NCI-H146 treated with DMSO at 0.1 percent for 48 hours (cell line): ENCODE results near the gene PLAA.
"Not testable (repeated sequence)": the region's sequence is repeated elsewhere in the genome, so short reads cannot be mapped to it uniquely, and the experiment has no call there.

Experiments
- DNase-seq: peaks from one replicate; lab custom pipeline; 2025; ENCODE audit not compliant: unreplicated experiment; lab: John Stamatoyannopoulos, UW

Gene PLAA

DNA sequence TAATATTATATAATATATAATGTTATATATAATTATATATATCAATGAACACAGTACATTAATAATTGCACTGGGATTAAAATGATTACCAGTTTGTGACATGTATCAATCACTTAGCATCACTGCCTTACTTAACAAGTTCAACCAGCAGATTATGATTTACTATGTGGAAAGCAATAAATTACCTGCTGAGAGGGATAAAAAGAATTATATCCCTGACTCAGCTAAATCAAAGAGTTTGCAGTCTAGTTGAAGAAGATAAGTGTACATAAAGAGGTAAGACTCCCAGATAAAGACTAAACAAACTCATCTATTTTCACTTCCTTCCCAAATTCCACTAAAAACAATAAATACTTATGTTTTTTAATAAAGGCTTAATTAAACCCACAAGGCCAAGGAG lies 11.2 kb downstream of the PLAA start:
- DNase-seq: no peak

DNA sequence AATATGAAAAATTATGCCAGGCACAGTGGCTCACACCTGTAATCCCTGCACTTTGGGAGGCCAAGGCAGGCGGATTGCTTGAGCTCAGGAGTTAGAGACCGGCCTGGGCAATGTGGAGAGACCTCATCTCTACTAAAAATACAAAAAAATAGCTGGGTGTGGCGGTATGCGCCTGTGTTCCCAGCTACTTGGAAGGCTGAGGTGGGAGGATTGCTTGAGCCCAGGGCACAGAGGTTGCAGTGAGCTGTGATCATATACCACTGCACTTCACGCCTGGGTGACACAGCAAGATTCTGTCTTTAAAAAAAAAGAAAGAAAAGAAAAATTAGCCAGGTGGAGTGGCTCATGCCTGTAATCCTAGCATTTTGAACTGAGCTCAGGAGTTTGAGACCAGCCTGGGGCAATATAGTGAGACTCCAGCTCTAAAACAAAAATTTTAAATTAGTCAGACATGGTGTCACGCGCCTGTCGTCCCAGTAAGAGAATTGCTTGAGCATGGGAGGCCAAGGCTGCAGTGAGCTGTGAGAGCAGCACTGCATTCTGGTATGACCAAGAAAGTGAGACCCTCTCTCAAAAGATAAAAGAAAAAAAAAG lies 18.0 kb downstream of the PLAA start:
- DNase-seq: no peak

DNA sequence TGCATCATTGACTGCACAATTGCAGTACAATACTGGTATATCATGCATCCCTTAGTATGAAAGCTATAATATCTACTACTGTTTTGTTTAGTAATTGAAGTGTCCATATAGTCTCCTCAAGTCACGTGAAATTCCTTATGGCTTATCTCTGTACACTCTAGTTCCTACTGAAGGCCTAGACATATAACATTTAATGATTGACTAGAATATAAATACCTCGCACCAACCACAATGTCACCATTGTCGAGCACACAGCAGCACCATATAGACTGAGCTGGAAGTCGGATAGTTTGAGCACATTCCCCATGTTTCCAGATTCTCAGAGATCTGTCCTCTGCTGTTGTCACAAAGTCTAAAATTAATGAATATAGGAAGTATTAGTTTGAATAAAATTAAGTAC lies 21.4 kb downstream of the PLAA start:
- no peak for DNase-seq

DNA sequence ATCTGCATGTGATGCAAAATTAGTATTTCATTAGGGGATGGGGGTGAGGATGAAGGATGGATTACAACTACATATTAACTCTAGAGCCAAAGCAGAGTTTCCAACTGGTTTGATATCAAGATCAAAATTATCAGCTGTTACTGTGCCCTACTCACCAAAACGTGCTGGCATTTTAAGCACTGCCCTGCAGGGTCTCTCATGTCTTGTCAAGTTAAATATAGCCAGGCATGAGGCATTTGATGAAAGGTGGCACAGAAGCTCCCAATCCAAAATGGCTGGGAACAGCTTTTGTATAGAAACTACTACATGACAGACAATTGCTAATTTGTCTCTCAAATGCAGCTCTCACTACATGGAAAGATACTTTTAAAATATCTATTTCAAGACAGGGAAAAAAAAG lies 27.3 kb downstream of the PLAA start:
- no peak for DNase-seq

- DNase-seq: no peak
These were observed 33.8 kb downstream of the PLAA start for GRCh38 chr9:26913138-26913668.

DNA sequence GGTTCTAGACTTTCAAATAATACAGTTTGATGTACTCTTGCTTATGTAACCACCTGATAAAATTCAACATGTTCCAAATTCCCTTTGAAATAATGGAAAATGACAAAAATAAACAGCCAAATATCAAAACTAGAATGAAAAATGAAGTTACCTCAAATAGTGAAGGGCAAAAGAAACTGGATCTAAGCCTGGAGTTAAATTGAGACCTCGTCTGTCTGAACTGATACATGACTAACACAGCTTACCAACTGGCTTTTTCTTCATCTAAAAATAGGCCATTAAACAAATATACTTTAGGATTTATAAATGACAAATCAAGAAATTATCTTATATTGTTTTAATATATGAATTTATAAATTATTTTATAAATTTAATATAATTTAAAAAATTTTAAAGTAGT lies 42.4 kb downstream of the PLAA start:
- no peak for DNase-seq

DNA sequence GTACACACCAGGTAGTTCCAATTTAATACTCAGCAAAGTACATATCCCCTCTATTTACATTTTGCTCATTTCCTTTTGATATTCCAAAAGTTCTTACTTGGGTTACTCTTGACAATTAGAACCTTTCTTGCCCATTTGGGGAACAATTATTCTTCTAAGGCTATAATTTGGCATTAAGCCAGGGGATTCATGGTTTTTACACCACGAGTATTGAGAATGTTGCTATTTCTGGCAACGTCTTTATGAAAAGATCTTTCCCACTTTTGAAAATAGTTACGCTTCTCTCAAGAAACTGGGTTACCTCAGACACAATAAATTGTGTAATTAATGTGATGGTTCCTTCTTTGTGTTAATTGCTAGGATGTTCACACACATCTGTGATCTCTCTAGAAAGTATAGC lies 43.0 kb downstream of the PLAA start:
- DNase-seq: no peak

DNA sequence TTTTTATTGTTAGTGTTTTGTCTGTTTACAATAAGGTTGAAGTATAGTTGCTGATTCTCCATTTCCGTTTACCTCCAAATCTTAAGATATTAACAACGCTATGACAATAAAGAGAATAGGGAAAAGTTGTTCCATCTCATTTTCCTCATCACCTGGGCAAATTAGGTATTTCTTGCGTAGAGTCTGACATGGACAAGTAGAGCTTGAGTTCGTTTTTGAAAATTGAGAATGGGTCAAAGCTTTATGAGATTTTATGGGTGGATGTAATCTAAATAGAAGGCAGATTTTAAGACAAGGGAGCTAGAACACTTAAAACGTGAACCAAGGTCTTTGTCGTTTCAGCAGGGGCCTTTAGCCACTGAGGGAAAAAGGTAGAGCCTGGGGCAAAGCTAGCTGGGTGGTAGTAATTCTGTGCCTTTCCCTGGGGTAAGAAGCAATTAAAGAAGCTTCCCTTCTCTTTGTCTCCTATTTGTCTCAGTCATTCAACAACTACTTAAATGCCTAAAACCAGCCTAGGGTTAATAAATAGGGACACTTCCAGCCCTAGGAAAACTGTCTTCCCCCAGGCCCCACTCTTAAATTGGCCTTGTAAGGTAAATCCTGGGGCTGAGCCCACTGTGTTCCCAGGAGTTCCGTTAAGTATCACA lies 53.9 kb downstream of the PLAA start:
- DNase-seq: no peak

DNA sequence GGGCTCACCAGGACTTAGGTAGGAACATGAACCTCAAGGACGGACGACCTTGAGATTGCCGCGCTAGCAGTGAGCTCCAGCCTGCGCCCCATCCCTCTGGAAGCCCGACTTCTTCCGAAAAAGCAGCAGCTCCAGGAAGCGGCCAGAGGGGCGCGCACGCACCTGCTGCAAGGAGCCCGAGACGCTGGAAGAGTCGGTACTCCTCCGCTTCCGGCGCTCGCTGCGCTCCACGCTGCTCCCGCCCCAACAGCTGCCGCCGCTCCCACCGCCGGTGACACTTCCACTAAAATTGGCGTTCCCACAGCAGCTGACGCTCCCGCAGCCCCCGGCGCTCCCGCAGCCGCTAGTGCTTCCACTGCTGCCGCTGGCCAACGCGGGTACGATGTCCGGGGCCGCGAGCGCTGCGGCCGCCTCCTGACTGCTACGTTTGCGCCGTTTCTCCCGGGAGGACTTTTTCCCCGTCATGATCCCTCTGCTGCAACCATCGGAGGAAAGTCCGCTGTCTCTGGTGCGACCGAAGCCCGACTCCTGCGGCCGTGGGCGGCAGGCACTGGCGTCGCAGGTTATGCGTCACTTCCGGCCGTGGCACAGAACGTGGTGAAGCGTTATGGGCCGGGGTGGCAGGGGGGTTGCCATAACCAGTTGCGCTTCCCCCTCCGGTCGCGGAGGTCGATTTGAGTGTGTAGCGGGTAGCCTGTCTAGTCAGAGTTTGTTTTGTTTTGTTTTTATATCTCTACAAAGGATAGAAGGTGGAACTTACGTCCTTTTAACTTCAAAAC lies 54.6 kb downstream of the PLAA start, which contains the start of gene CAAP1:
Gene CAAP1, minus strand, starts transcription at position 552 of the 779 bp plus-strand sequence. Its CDS starts 87 bp downstream, at position 465.
- peak; percentile 89 for DNase-seq

GRCh38 chr9:26891726-26892125 lies 55.3 kb downstream of the PLAA start:
- DNase-seq: peak; percentile 37

DNA sequence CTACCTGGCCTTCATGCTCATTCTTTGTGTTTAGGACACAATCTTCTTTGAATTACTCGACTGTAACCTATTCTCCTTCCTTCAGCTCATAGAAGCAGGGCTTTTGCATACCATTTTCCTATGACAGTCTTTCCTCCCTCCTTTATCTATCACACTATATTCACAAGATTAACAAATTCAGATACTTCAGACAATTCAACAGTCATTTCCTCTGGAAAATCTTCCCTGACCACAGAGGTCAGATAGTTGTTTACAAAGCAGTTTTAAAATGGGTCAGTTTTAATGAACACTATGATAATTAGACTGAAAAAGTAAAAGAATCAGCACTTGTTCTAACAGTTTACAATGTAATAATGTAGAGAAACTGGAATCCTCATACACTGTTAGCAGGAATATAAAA lies 58.8 kb downstream of the PLAA start:
- no peak for DNase-seq

DNA sequence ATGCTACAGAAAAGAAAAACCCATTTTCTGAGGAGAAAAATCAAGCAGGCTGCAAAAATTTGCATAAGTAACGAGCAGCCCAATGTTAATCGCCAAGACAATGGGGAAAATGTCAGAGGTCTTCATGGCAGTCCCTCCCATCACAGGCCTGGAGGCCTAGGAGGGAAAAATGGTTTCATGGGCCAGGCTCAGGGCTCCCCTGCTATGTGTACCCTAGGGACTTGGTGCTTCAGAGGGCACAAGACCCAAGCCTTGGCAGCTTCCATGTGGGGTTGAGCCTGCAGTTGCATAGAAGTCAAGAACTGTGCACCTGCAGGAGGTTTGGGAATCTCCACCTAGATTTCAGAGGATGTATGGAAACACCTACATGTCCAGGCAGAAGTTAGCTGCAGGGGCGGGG lies 64.9 kb downstream of the PLAA start:
- no peak for DNase-seq

GRCh38 chr9:26880262-26880661 lies 66.8 kb downstream of the PLAA start:
- DNase-seq: no peak

- DNase-seq: not testable (repeated sequence)
These were observed 71.9 kb downstream of the PLAA start for GRCh38 chr9:26875155-26875554.

- no peak for DNase-seq
These were observed 76.8 kb downstream of the PLAA start for GRCh38 chr9:26870292-26870691.

- DNase-seq: no peak
These were observed 84.0 kb downstream of the PLAA start for GRCh38 chr9:26863074-26863473.

- peak; percentile 82 for DNase-seq
These were observed 90.5 kb downstream of the PLAA start for GRCh38 chr9:26856413-26857032.
